ENCODE data around the gene NSMCE1.

Gene NSMCE1

DNA sequence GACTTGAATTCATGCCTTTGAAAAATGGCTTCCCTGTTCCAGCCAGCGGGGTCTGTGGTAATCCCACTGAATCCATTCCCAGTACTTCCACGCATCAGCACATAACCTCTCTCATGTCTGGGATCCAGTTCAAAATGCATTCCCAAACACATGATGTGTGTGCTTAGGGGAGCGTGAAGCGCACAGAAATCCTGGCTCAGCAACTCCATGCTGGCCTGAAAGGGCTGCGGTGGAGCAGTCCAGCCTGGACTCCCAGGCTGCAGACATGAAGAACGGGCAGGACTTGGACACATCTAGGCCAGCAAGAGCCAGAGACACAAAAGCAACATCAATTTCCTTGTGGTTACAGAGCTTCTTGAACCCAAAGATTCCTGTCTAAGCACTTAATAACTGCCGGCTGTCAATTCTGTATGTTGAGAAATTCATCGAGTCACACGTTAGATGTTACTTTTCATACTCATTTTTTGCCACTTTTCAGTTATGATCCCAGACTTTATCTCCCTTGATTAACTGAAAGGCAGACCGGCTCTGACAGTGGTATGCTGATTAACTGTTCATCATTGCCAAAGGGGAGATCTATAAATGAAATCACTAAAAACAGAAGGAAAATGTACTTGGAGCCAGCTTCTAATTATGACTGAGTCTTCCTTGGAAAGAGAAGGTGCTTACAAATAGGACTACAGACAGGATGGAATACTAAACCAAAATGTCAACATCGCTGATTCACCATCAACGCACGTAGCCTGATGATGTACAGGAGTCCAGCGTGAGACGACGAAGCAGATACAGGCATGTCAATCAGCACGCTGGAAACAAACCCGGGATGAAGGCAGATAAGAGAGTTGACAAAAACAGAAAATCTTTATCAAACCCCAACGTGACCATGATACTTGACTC, 23.0 kb downstream of the NSMCE1 start:
- H3K9ac ChIP-seq (ENCODE audit: low read length): no peak overlapping the region
- no peak overlapping the region for H4K8ac ChIP-seq (ENCODE audit: low read depth, low read length)
- DNase-seq: peak; percentile 55 to 83
- no peak overlapping the region for H3K14ac ChIP-seq (ENCODE audit: low read length)
- no peak overlapping the region for H3K27ac ChIP-seq (ENCODE audit: low read depth, low read length)
- peaks cover 7 to 12% of the 10 kb centered on the region in 2 experiments for H3K4me1 ChIP-seq (ENCODE audit: control insufficient read depth in 1 of 2, insufficient read depth in 2 of 2, low read length in 2 of 2)
- no CpG with 5 or more reads among the region's 19 CpGs for WGBS (ENCODE audit: extremely low coverage, insufficient coverage, insufficient read length)
- H3K79me2 ChIP-seq (ENCODE audit: control insufficient read depth, insufficient read depth, low read length, poor library complexity): no peaks in the 10 kb centered on the region
- H3K23ac ChIP-seq (ENCODE audit: low read length): no peak overlapping the region
- H4K91ac ChIP-seq (ENCODE audit: low read depth, low read length): no peak overlapping the region
- no peaks in the 10 kb centered on the region for H3K27me3 ChIP-seq (ENCODE audit: insufficient read depth, low read length)
- no peak overlapping the region for H2BK120ac ChIP-seq (ENCODE audit: insufficient read depth, low read length, poor library complexity)
- no peak overlapping the region for H3K18ac ChIP-seq (ENCODE audit: low read length)
- peaks cover 4% of the 10 kb centered on the region for H3K79me1 ChIP-seq (ENCODE audit: low read length)
- H3K4ac ChIP-seq (ENCODE audit: low read depth, low read length): no peak overlapping the region
- no peak overlapping the region for H2AK5ac ChIP-seq (ENCODE audit: low read length)
- H3K4me3 ChIP-seq (ENCODE audit: low read depth, low read length): no peak overlapping the region
- H2BK12ac ChIP-seq (ENCODE audit: low read length): no peak overlapping the region
- H4K12ac ChIP-seq (ENCODE audit: low read depth, low read length): no peak overlapping the region
- no peak overlapping the region for H2BK5ac ChIP-seq (ENCODE audit: low read depth, low read length, poor library complexity)
- H3K4me2 ChIP-seq (ENCODE audit: low read length): no peak overlapping the region
- no peaks in the 10 kb centered on the region for H3K9me3 ChIP-seq (ENCODE audit: insufficient read depth, low read depth, low read length)
- no peaks in the 10 kb centered on the region for H3K36me3 ChIP-seq (ENCODE audit: control insufficient read depth in 1 of 2, insufficient read depth in 2 of 2, low read length in 2 of 2)
- H2AFZ ChIP-seq (ENCODE audit: insufficient read depth, low read length, poor library complexity): no peak overlapping the region

DNA sequence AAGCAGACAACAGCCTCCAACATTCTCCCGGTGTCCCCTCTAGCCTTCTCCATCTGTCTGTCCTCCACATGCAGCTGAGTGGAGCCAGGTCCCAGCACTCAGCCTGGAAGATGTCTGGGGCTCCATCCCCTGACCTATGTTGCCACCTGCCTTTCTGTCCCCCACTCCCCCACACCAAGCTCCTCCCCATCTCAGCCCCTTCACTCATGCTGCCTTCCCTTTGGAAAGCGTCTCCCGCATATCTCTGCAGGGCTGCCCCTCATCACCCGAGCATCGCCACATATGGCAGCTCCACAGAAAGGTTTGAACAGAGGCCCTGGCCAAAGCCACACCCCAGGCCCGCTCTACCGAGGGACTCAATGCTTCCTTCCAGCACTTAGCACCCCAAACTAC, 24.2 kb downstream of the NSMCE1 start:
- no peak overlapping the region for H3K4ac ChIP-seq (ENCODE audit: low read depth, low read length)
- H4K12ac ChIP-seq (ENCODE audit: low read depth, low read length): no peak overlapping the region
- no peak overlapping the region for H3K18ac ChIP-seq (ENCODE audit: low read length)
- H3K27me3 ChIP-seq (ENCODE audit: insufficient read depth, low read length): no peaks in the 10 kb centered on the region
- H2BK5ac ChIP-seq (ENCODE audit: low read depth, low read length, poor library complexity): no peak overlapping the region
- H3K4me2 ChIP-seq (ENCODE audit: low read length): no peak overlapping the region
- no CpG with 5 or more reads among the region's 7 CpGs for WGBS (ENCODE audit: extremely low coverage, insufficient coverage, insufficient read length)
- no peak overlapping the region for H3K4me3 ChIP-seq (ENCODE audit: low read depth, low read length)
- no peak overlapping the region for H3K23ac ChIP-seq (ENCODE audit: low read length)
- H3K79me1 ChIP-seq (ENCODE audit: low read length): peaks cover 4% of the 10 kb centered on the region
- H3K27ac ChIP-seq (ENCODE audit: low read depth, low read length): no peak overlapping the region
- no peaks in the 10 kb centered on the region for H3K9me3 ChIP-seq (ENCODE audit: insufficient read depth, low read depth, low read length)
- no peaks in the 10 kb centered on the region for H3K79me2 ChIP-seq (ENCODE audit: control insufficient read depth, insufficient read depth, low read length, poor library complexity)
- H3K4me1 ChIP-seq (ENCODE audit: control insufficient read depth in 1 of 2, insufficient read depth in 2 of 2, low read length in 2 of 2): peaks cover 7 to 12% of the 10 kb centered on the region in 2 experiments
- H2BK120ac ChIP-seq (ENCODE audit: insufficient read depth, low read length, poor library complexity): no peak overlapping the region
- no peak overlapping the region for H4K91ac ChIP-seq (ENCODE audit: low read depth, low read length)
- DNase-seq: no peak
- no peak overlapping the region for H2BK12ac ChIP-seq (ENCODE audit: low read length)
- no peak overlapping the region for H3K9ac ChIP-seq (ENCODE audit: low read length)
- H3K36me3 ChIP-seq (ENCODE audit: control insufficient read depth in 1 of 2, insufficient read depth in 2 of 2, low read length in 2 of 2): no peaks in the 10 kb centered on the region
- no peak overlapping the region for H2AFZ ChIP-seq (ENCODE audit: insufficient read depth, low read length, poor library complexity)
- no peak overlapping the region for H3K14ac ChIP-seq (ENCODE audit: low read length)
- no peak overlapping the region for H4K8ac ChIP-seq (ENCODE audit: low read depth, low read length)
- H2AK5ac ChIP-seq (ENCODE audit: low read length): no peak overlapping the region

DNA sequence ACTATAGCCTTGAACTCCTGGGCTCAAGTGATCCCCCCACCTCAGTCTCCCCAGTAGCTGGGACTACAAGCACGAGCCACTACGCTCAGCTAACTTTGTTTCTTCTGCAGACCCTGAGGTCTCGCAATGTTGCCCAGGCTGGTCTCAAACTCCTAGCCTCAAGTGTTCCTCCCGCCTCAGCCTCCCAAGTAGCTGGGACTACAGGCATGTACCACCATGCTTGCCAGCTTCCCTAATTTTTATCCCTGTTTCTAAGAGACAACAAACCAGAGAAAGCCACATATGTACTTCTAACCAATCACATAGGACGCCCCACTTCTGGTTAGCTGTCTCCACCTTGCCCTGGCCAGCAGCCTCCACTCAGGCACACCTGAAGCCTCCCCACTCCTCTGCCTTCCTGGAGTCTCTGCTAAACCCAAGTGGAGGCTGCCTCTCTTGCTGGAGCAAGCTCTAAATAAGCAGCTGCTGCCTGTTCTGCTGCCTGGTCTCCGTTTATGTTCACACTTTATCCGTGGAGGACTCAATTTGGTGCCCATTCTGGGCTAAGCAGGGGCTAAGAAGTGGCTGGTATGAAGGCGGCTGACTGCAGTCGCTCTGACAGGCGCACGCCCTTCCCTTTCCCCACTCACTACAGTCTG, 24.7 kb downstream of the NSMCE1 start:
- no peak overlapping the region for H3K4ac ChIP-seq (ENCODE audit: low read depth, low read length)
- no peak overlapping the region for H3K14ac ChIP-seq (ENCODE audit: low read length)
- no peaks in the 10 kb centered on the region for H3K27me3 ChIP-seq (ENCODE audit: insufficient read depth, low read length)
- no peaks in the 10 kb centered on the region for H3K79me2 ChIP-seq (ENCODE audit: control insufficient read depth, insufficient read depth, low read length, poor library complexity)
- no peak overlapping the region for H4K8ac ChIP-seq (ENCODE audit: low read depth, low read length)
- H3K9ac ChIP-seq (ENCODE audit: low read length): no peak overlapping the region
- H2BK12ac ChIP-seq (ENCODE audit: low read length): no peak overlapping the region
- H3K4me3 ChIP-seq (ENCODE audit: low read depth, low read length): no peak overlapping the region
- no peak overlapping the region for H4K12ac ChIP-seq (ENCODE audit: low read depth, low read length)
- no peak overlapping the region for H4K91ac ChIP-seq (ENCODE audit: low read depth, low read length)
- no peak overlapping the region for H3K23ac ChIP-seq (ENCODE audit: low read length)
- H3K27ac ChIP-seq (ENCODE audit: low read depth, low read length): no peak overlapping the region
- H2BK5ac ChIP-seq (ENCODE audit: low read depth, low read length, poor library complexity): no peak overlapping the region
- no CpG with 5 or more reads among the region's 11 CpGs for WGBS (ENCODE audit: extremely low coverage, insufficient coverage, insufficient read length)
- no peaks in the 10 kb centered on the region for H3K9me3 ChIP-seq (ENCODE audit: insufficient read depth, low read depth, low read length)
- H3K79me1 ChIP-seq (ENCODE audit: low read length): peaks cover 4% of the 10 kb centered on the region
- no peak overlapping the region for H2AFZ ChIP-seq (ENCODE audit: insufficient read depth, low read length, poor library complexity)
- H3K36me3 ChIP-seq (ENCODE audit: control insufficient read depth in 1 of 2, insufficient read depth in 2 of 2, low read length in 2 of 2): no peaks in the 10 kb centered on the region
- H2BK120ac ChIP-seq (ENCODE audit: insufficient read depth, low read length, poor library complexity): no peak overlapping the region
- DNase-seq: no peak
- no peak overlapping the region for H3K4me2 ChIP-seq (ENCODE audit: low read length)
- no peak overlapping the region for H2AK5ac ChIP-seq (ENCODE audit: low read length)
- H3K4me1 ChIP-seq (ENCODE audit: control insufficient read depth in 1 of 2, insufficient read depth in 2 of 2, low read length in 2 of 2): peaks cover 7 to 12% of the 10 kb centered on the region in 2 experiments
- H3K18ac ChIP-seq (ENCODE audit: low read length): no peak overlapping the region

DNA sequence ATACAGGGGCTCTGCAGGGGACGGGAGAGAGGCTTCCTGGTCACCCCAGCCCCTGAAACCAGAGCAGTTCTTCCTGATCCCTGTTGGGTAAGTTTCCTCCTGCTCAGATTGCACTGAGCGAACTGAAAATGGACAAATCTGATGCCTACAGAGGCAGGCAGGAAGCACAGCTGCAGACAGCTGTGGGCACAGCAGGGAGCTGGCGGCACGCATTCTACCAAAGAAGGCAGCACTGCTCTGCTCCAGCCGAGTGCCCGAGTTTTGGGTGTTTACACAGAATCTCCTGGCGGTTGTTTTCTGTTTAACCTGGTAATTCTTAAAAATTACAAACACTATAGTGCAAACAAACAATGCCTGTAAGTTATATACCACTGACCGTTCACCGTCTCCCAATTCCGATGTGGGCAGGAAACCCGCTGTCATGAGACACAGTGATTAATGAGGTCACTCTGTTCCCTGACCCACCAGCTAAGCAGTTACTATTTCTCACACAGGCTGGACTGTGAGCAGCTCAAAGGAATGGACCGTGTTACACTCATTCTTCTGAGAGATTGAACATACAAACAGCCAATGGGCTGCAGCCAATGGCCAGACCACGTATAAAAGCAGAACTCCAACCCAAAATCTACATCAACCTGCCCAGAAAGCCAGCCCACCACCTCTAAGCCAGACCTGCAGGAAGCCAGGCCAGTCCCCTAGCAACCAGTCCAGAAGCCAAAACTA, 25.5 kb downstream of the NSMCE1 start:
- DNase-seq: peak in 1 of 2 donors; percentile 38
- no CpG with 5 or more reads among the region's 13 CpGs for WGBS (ENCODE audit: extremely low coverage, insufficient coverage, insufficient read length)
- Histone ChIP-seq H3K9me3 (ENCODE audit: insufficient read depth, low read depth, low read length) (no peaks in the 10 kb centered on the region), H3K27ac (ENCODE audit: low read depth, low read length) (peak overlapping the region; percentile 14), H4K8ac (ENCODE audit: low read depth, low read length) (no peak overlapping the region), H3K36me3 (ENCODE audit: control insufficient read depth in 1 of 2, insufficient read depth in 2 of 2, low read length in 2 of 2) (no peaks in the 10 kb centered on the region), H4K12ac (ENCODE audit: low read depth, low read length) (no peak overlapping the region), H3K4me3 (ENCODE audit: low read depth, low read length) (no peak overlapping the region), H3K79me2 (ENCODE audit: control insufficient read depth, insufficient read depth, low read length, poor library complexity) (no peaks in the 10 kb centered on the region), H2BK5ac (ENCODE audit: low read depth, low read length, poor library complexity) (no peak overlapping the region), H2BK12ac (ENCODE audit: low read length) (no peak overlapping the region), H3K4me2 (ENCODE audit: low read length) (no peak overlapping the region), H2BK120ac (ENCODE audit: insufficient read depth, low read length, poor library complexity) (no peak overlapping the region), H2AFZ (ENCODE audit: insufficient read depth, low read length, poor library complexity) (no peak overlapping the region), H3K18ac (ENCODE audit: low read length) (no peak overlapping the region), H3K79me1 (ENCODE audit: low read length) (peaks cover 4% of the 10 kb centered on the region), H3K4ac (ENCODE audit: low read depth, low read length) (no peak overlapping the region), H2AK5ac (ENCODE audit: low read length) (no peak overlapping the region), H4K91ac (ENCODE audit: low read depth, low read length) (no peak overlapping the region), H3K9ac (ENCODE audit: low read length) (no peak overlapping the region), H3K4me1 (ENCODE audit: control insufficient read depth in 1 of 2, insufficient read depth in 2 of 2, low read length in 2 of 2) (peaks cover 7 to 12% of the 10 kb centered on the region in 2 experiments), H3K14ac (ENCODE audit: low read length) (peak overlapping the region; percentile 14), H3K23ac (ENCODE audit: low read length) (no peak overlapping the region), H3K27me3 (ENCODE audit: insufficient read depth, low read length) (no peaks in the 10 kb centered on the region)
